OCI-LY7 (cell line): ENCODE data around the gene MZB1.

ENCODE experiments used
- CTCF ChIP-seq: fragments of 200-600 bp; sonication (generic); conservative IDR thresholded peaks from 2 replicates; pipeline ENCODE4 v1.5.1; 2014; ENCODE audit warnings: mild to moderate bottlenecking, antibody characterized with exemption, low read length, moderate library complexity, mixed read lengths
- EZH2phosphoT487 ChIP-seq: fragments of 200-600 bp; sonication (generic); IDR thresholded peaks from 2 replicates; pipeline ENCODE4 v1.6.1; 2018; ENCODE audit warnings: low read depth, borderline replicate concordance, mild to moderate bottlenecking, mixed run types, antibody characterized with exemption, low read length, moderate library complexity, mixed read lengths

GRCh38 chr5:139407517-139407916, 17.8 kb upstream of the MZB1 start:
- TF ChIP-seq CTCF = no peak
- TF ChIP-seq EZH2phosphoT487 = no peak
